GM12878 (cell line): Measurements from ENCODE around the gene AGGF1.

Source experiments
- ATF2 ChIP-seq: IDR thresholded peaks from 2 replicates; pipeline ENCODE4 v1.6.1; 2012; ENCODE audit warnings: low read length, inconsistent platforms
- FOS ChIP-seq: IDR thresholded peaks from 3 replicates; pipeline ENCODE4 v1.6.1; 2011; ENCODE audit warnings: borderline replicate concordance; ENCODE audit not compliant: insufficient read length; ENCODE audit errors: extremely low read depth
- GABPA ChIP-seq: IDR thresholded peaks from 2 replicates; pipeline ENCODE4 v1.6.1; 2014; ENCODE audit warnings: antibody characterized with exemption, low read depth, mild to moderate bottlenecking, inconsistent platforms
- HDAC2 ChIP-seq: fragments of 200-600 bp; sonication (generic); IDR thresholded peaks from 2 replicates; pipeline ENCODE4 v1.6.1; 2017
- JUND ChIP-seq: IDR thresholded peaks from 2 replicates; pipeline ENCODE4 v1.6.1; 2012; ENCODE audit warnings: low read depth, mild to moderate bottlenecking, low read length, improper control_type of control experiment, moderate library complexity
- REST ChIP-seq: IDR thresholded peaks from 2 replicates; pipeline ENCODE4 v1.6.1; 2012; ENCODE audit warnings: mild to moderate bottlenecking, low read depth, low read length
- TBL1XR1 ChIP-seq: IDR thresholded peaks from 2 replicates; pipeline ENCODE4 v1.6.1; 2012; ENCODE audit warnings: low read depth, low read length, improper control_type of control experiment
- TF ChIP-seq, protein P1 (sequence below), 3 experiments: IDR thresholded peaks in 2 of 3; conservative IDR thresholded peaks in 1 of 3; 2 replicates each; pipeline ENCODE4 v1.5.1; 2011; ENCODE audit warnings: low read depth in 3 of 3, low read length in 3 of 3, mild to moderate bottlenecking in 3 of 3, control low read depth in 2 of 3, moderate library complexity in 2 of 3, inconsistent platforms in 1 of 3, mixed read lengths in 1 of 3; ENCODE audit not compliant: control insufficient read depth in 2 of 3, insufficient read depth in 1 of 3; ENCODE audit errors: extremely low read depth in 1 of 3

- TF ChIP-seq ATF2 (no peak), FOS (no peak), REST (no peak), TBL1XR1 (no peak), HDAC2 (no peak), GABPA (no peak), JUND (no peak)
- TF ChIP-seq, protein P1, sequence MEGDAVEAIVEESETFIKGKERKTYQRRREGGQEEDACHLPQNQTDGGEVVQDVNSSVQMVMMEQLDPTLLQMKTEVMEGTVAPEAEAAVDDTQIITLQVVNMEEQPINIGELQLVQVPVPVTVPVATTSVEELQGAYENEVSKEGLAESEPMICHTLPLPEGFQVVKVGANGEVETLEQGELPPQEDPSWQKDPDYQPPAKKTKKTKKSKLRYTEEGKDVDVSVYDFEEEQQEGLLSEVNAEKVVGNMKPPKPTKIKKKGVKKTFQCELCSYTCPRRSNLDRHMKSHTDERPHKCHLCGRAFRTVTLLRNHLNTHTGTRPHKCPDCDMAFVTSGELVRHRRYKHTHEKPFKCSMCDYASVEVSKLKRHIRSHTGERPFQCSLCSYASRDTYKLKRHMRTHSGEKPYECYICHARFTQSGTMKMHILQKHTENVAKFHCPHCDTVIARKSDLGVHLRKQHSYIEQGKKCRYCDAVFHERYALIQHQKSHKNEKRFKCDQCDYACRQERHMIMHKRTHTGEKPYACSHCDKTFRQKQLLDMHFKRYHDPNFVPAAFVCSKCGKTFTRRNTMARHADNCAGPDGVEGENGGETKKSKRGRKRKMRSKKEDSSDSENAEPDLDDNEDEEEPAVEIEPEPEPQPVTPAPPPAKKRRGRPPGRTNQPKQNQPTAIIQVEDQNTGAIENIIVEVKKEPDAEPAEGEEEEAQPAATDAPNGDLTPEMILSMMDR (IDR thresholded peaks at IDR 0.05 in 2 of 3, conservative IDR thresholded peaks at IDR 0.05 in 1 of 3; ENCODE audit: control insufficient read depth in 2 of 3, extremely low read depth in 1 of 3, insufficient read depth in 1 of 3, low read depth in 3 of 3, low read length in 3 of 3), result no peak
These were observed 35.9 kb upstream of the AGGF1 start for GRCh38 chr5:76994337-76994736.
